K562 (cell line): ENCODE results near the gene TMEFF2. TPM values are rescaled to one million over a fixed set of nuclear protein-coding genes. Genes with fewer than 3 reads are reported as not detected.

Experiments
- ATAC-seq: fragments of 200-7000 bp; cut with Tn5 transposase; 3 replicates; pipeline ENCODE4 v1.9.1; 2020; ENCODE audit warnings: moderate library complexity
- BruUV-seq: library from RNA; stranded (reverse); fragments of 400-500 nt; replicated peaks from 2 replicates; lab custom pipeline; 2021; lab: Mats Ljungman, UMichigan
- CTCF ChIA-PET: fragments of 300-600 bp; formaldehyde crosslinking; extraction: SDS; loops from one replicate; lab custom pipeline; 2021; ENCODE audit warnings: low intra/inter-chr PET ratio; lab: Yijun Ruan, JAX
- POLR2A ChIA-PET: fragments of 300-600, 350-650 bp; sonication (Branson Sonifier 250); formaldehyde crosslinking; extraction: SDS; loops from one replicate; lab custom pipeline; 2021; ENCODE audit warnings: antibody characterized with exemption, inconsistent platforms; lab: Yijun Ruan, JAX
- DNase-seq, 4 experiments: peaks; one replicate each; pipeline versions ENCODE4 v3.0.0 to v3.0.0-alpha.2; 2011 to 2018; ENCODE audit warnings: low spot score in 3 of 4, mixed read lengths in 3 of 4; ENCODE audit errors: extremely low read depth in 1 of 4
- FAIRE-seq: peaks from 2 replicates; lab custom pipeline; 2011; peaks lifted over from hg19 to GRCh38; lab: Jason Lieb, UNC
- H2AFZ ChIP-seq: 2 replicates; pipeline ENCODE4 v1.6.0; 2011; ENCODE audit warnings: low read depth, low read length, control low read depth, inconsistent platforms
- H3K27ac ChIP-seq: fragments of 200-600 bp; 3 replicates; pipeline ENCODE4 v1.8.0; 2011; ENCODE audit warnings: low read depth, mild to moderate bottlenecking, control low read depth, inconsistent platforms, low read length, moderate library complexity, mixed read lengths; ENCODE audit errors: extremely low read depth
- H3K27me3 ChIP-seq, 2 experiments: fragments of 300-600 bp in 1 of 2; 2 replicates in 1 of 2; 3 replicates in 1 of 2; pipeline versions ENCODE4 v1.6.0 to v1.8.0; 2011; ENCODE audit warnings: inconsistent platforms in 2 of 2, low read length in 2 of 2, mild to moderate bottlenecking in 1 of 2, mixed read lengths in 1 of 2, moderate library complexity in 1 of 2; ENCODE audit not compliant: control insufficient read depth in 2 of 2, insufficient read depth in 2 of 2
- H3K36me3 ChIP-seq: fragments of 300-600 bp; 3 replicates; pipeline ENCODE4 v1.8.0; 2011; ENCODE audit warnings: mild to moderate bottlenecking, low read length, inconsistent platforms; ENCODE audit not compliant: control insufficient read depth, insufficient read depth
- H3K4me1 ChIP-seq, 2 experiments: fragments of 200-600 bp in 1 of 2; replicated peaks in 1 of 2; 2 replicates in 1 of 2; 3 replicates in 1 of 2; pipeline versions ENCODE4 v1.5.1 to v1.8.0; 2011; ENCODE audit warnings: inconsistent platforms in 2 of 2, low read length in 2 of 2, mild to moderate bottlenecking in 1 of 2, mixed read lengths in 1 of 2, moderate library complexity in 1 of 2; ENCODE audit not compliant: control insufficient read depth in 2 of 2, insufficient read depth in 2 of 2
- H3K4me2 ChIP-seq: 2 replicates; pipeline ENCODE4 v1.6.1; 2011; ENCODE audit warnings: low read length, control low read depth, inconsistent platforms, mixed read lengths; ENCODE audit not compliant: insufficient read depth
- H3K4me3 ChIP-seq: fragments of 200-600 bp; sonication (generic), shearing (Covaris generic); 2 replicates; pipeline ENCODE4 v1.5.1; 2016; ENCODE audit warnings: control low read depth, inconsistent platforms
- H3K79me2 ChIP-seq: fragments of 200-600 bp; 3 replicates; pipeline ENCODE4 v1.8.0; 2011; ENCODE audit warnings: low read length, inconsistent platforms; ENCODE audit not compliant: control insufficient read depth, insufficient read depth
- H3K9ac ChIP-seq, 2 experiments: 2 replicates each; pipeline versions ENCODE4 v1.6.0 to v1.6.1; 2011; ENCODE audit warnings: low read depth in 2 of 2, low read length in 2 of 2, control low read depth in 1 of 2, inconsistent platforms in 1 of 2, mild to moderate bottlenecking in 1 of 2, mixed read lengths in 1 of 2; ENCODE audit not compliant: insufficient read depth in 1 of 2
- H3K9me1 ChIP-seq: one replicate; pipeline ENCODE4 v1.6.0; 2011; ENCODE audit warnings: inconsistent platforms, mild to moderate bottlenecking, low read length, moderate library complexity; ENCODE audit not compliant: control insufficient read depth, insufficient read depth
- H3K9me3 ChIP-seq: replicated peaks from 2 replicates; pipeline ENCODE4 v1.5.1; 2011; ENCODE audit warnings: low read depth, low read length, inconsistent platforms; ENCODE audit not compliant: control insufficient read depth, insufficient read depth
- H4K20me1 ChIP-seq: replicated peaks from 2 replicates; pipeline ENCODE4 v1.6.1; 2011; ENCODE audit warnings: low read length, inconsistent platforms, mixed read lengths; ENCODE audit not compliant: control insufficient read depth, insufficient read depth
- ATF6 ChIP-seq: sonication (generic); formaldehyde crosslinking; IDR thresholded peaks from 2 replicates; pipeline ENCODE4 v1.4.0; 2020; ENCODE audit warnings: mild to moderate bottlenecking, missing genetic modification reagents
- CBX5 ChIP-seq: IDR thresholded peaks from 2 replicates; pipeline ENCODE4 v1.6.1; 2014; ENCODE audit warnings: low read depth, borderline replicate concordance
- ELK3 ChIP-seq: fragments of 450-650 bp; formaldehyde crosslinking; IDR thresholded peaks from 2 replicates; pipeline ENCODE4 v1.4.0; 2020; ENCODE audit warnings: mild to moderate bottlenecking
- GABPA ChIP-seq: fragments of 200-800 bp; sonication (Bioruptor generic); conservative IDR thresholded peaks from 2 replicates; pipeline ENCODE4 v1.6.1; 2016; ENCODE audit warnings: low read depth, missing genetic modification characterization, missing compliant biosample characterization
- HDAC6 ChIP-seq: IDR thresholded peaks from 2 replicates; pipeline ENCODE4 v1.6.1; 2012; ENCODE audit warnings: low read depth, mild to moderate bottlenecking, control low read depth, inconsistent platforms, low read length, moderate library complexity
- HMGXB4 ChIP-seq: sonication (generic); formaldehyde crosslinking; IDR thresholded peaks from 2 replicates; pipeline ENCODE4 v1.8.1; 2023; ENCODE audit warnings: mild to moderate bottlenecking, missing genetic modification reagents
- IRF2 ChIP-seq: sonication (generic); formaldehyde crosslinking; IDR thresholded peaks from 2 replicates; pipeline ENCODE4 v1.8.1; 2022; ENCODE audit warnings: mild to moderate bottlenecking, missing genetic modification reagents
- KDM1A ChIP-seq, 2 experiments: fragments of 450-650 bp; IDR thresholded peaks; 2 replicates each; pipeline ENCODE4 v1.6.1; 2016; ENCODE audit warnings: mild to moderate bottlenecking in 2 of 2
- KDM4B ChIP-seq, 2 experiments: fragments of 450-650 bp in 1 of 2; sonication (generic) in 1 of 2; IDR thresholded peaks; 2 replicates each; pipeline ENCODE4 v1.6.1; 2016 to 2017; ENCODE audit warnings: borderline replicate concordance in 2 of 2, antibody characterized with exemption in 1 of 2, low read depth in 1 of 2, mild to moderate bottlenecking in 1 of 2
- MEIS2 ChIP-seq: fragments of 450-650 bp; IDR thresholded peaks from 2 replicates; pipeline ENCODE4 v1.6.1; 2014; ENCODE audit warnings: mild to moderate bottlenecking; ENCODE audit not compliant: partially characterized antibody
- POLR2B ChIP-seq: fragments of 450-650 bp; IDR thresholded peaks from 2 replicates; pipeline ENCODE4 v1.6.1; 2018; ENCODE audit warnings: low read depth; ENCODE audit not compliant: partially characterized antibody
- PPARD ChIP-seq: fragments of 250-450 bp; sonication (Bioruptor Pico); IDR thresholded peaks from 2 replicates; pipeline ENCODE4 v1.8.0; 2022; ENCODE audit warnings: inconsistent platforms, mild to moderate bottlenecking, moderate library complexity
- SP1 ChIP-seq: sonication (generic); formaldehyde crosslinking; IDR thresholded peaks from 2 replicates; pipeline ENCODE4 v1.8.1; 2022; ENCODE audit warnings: mild to moderate bottlenecking, missing genetic modification reagents
- TOE1 ChIP-seq, 2 experiments: fragments of 450-650 bp in 1 of 2; sonication (generic) in 1 of 2; formaldehyde crosslinking in 1 of 2; IDR thresholded peaks; 2 replicates each; pipeline versions ENCODE4 v1.7.1 to v1.8.0; 2016 to 2022; ENCODE audit warnings: borderline replicate concordance in 2 of 2, mild to moderate bottlenecking in 2 of 2, antibody characterized with exemption in 1 of 2, inconsistent platforms in 1 of 2, low read depth in 1 of 2, missing genetic modification reagents in 1 of 2, moderate library complexity in 1 of 2
- TSC22D4 ChIP-seq: fragments of 450-650 bp; IDR thresholded peaks from 2 replicates; pipeline ENCODE4 v1.6.1; 2016; ENCODE audit warnings: missing genetic modification characterization, missing biosample characterization, control low read depth
- ZBTB34 ChIP-seq: fragments of 250-450 bp; sonication (Bioruptor Pico); IDR thresholded peaks from 2 replicates; pipeline ENCODE4 v1.8.0; 2021; ENCODE audit warnings: mild to moderate bottlenecking, moderate library complexity
- ZC3H11A ChIP-seq: IDR thresholded peaks from 2 replicates; pipeline ENCODE4 v1.6.1; 2012; ENCODE audit warnings: low read depth, low read length, improper control_type of control experiment
- WGBS: fragments of 100-300 bp; shearing (Covaris generic); methylation state at CpG from one replicate; pipeline ENCODE4 v1.1.6; 2016; ENCODE audit warnings: low coverage, mixed read lengths; ENCODE audit not compliant: insufficient coverage; ENCODE audit errors: missing lambda C conversion rate; 5-methylcytosine and 5-hydroxymethylcytosine counted together
- in situ Hi-C: fragments of 300-500 bp; cut with MboI; formaldehyde crosslinking; loops from 4 replicates; pipeline ENCODE4 v1.15.0; 2018; ENCODE audit warnings: inconsistent platforms, mixed read lengths
- intact Hi-C: fragments of 100-400 bp; cut with micrococcal nuclease; formaldehyde crosslinking; loops from 2 replicates; pipeline ENCODE4 v1.14.2; 2022
- polyA plus RNA-seq, 8 experiments: library from polyadenylated mRNA; depleted of rRNA in 4 of 8; stranded (reverse) in 5 of 8; unstranded in 3 of 8; fragments of >200 nt; fragmentation: Nextera tagmentation in 2 of 8; fragmentation: Illumina TruSeq in 1 of 8; extraction: Ambion mirVana in 2 of 8; extraction: Trizol in 1 of 8; gene quantifications; 2 replicates each; pipeline versions ENCODE4 v1.2.1 to v1.2.3, GENCODE V29; 2011 to 2014; ENCODE audit warnings: inconsistent platforms in 1 of 8, missing spikeins in 1 of 8
- total RNA-seq, 7 experiments: library from RNA; depleted of rRNA in 6 of 7; stranded (reverse); fragments of >200 nt in 6 of 7; fragmentation: Illumina TruSeq in 2 of 7; extraction: Trizol in 2 of 7; gene quantifications; 2 replicates each; pipeline versions ENCODE4 v1.2.1 to v1.2.3, GENCODE V29; 2011 to 2021; ENCODE audit warnings: low replicate concordance in 1 of 7

TMEFF2 gene
- total and polyA plus RNA-seq, 9 of the 15 experiments (the other 6 are each of a cell fraction or from before 2014, with no cell fraction given) = 1.4 TPM; not detected in 8

- no peak overlapping the region for H3K9ac ChIP-seq
- no TSS peak for BruUV-seq
- H3K27ac ChIP-seq = no peak overlapping the region
- no peak overlapping the region for H3K4me2 ChIP-seq
- DNase-seq (no peak), FAIRE-seq (no peak), ATAC-seq (no peak)
- H3K9me3 ChIP-seq = no peaks in the 10 kb centered on the region
- ChIA-PET CTCF (no interaction called here), POLR2A (no interaction called here)
- H3K9me1 ChIP-seq = no peaks in the 10 kb centered on the region
- TF ChIP-seq IRF2 (CRISPR knock-in tag) (no peak), ATF6 (CRISPR knock-in tag) (no peak), KDM4B (IDR thresholded peaks at IDR 0.05; ENCODE audit: borderline replicate concordance in 2 of 2, low read depth in 1 of 2) (no peak), TSC22D4 (tag) (no peak), HMGXB4 (CRISPR knock-in tag) (no peak), ZC3H11A (no peak), KDM1A (IDR thresholded peaks at IDR 0.05) (no peak), SP1 (CRISPR knock-in tag) (no peak), POLR2B (no peak), TOE1 (IDR thresholded peaks at IDR 0.05; ENCODE audit: borderline replicate concordance) (no peak), TOE1 (CRISPR knock-in tag; IDR thresholded peaks at IDR 0.05; ENCODE audit: borderline replicate concordance, low read depth) (no peak), CBX5 (no peak), MEIS2 (no peak), GABPA (no peak), ZBTB34 (CRISPR knock-in tag) (no peak), PPARD (CRISPR knock-in tag) (no peak), ELK3 (CRISPR knock-in tag) (no peak), HDAC6 (no peak)
- no peaks in the 10 kb centered on the region for H3K27me3 ChIP-seq
- H4K20me1 ChIP-seq = no peaks in the 10 kb centered on the region
- intact Hi-C loops = no loop called here
- no peaks in the 10 kb centered on the region for H3K36me3 ChIP-seq
- no peaks in the 10 kb centered on the region for H3K4me1 ChIP-seq
- H3K79me2 ChIP-seq = no peaks in the 10 kb centered on the region
- in situ Hi-C loops = no loop called here
- no peak overlapping the region for H2AFZ ChIP-seq
- WGBS = 67% methylated on average over 1 of the region's 1 CpG
- H3K4me3 ChIP-seq = no peak overlapping the region
Measured at GRCh38 chr2:192038110-192038509, 156.6 kb downstream of the TMEFF2 start.
